ENCODE data around the gene ALAD. TPM values are rescaled to one million over a fixed set of nuclear protein-coding genes. Genes with fewer than 3 reads are reported as not detected.

ALAD gene
- total RNA-seq, 4 donors from 2014 or later: 17.3 to 34.2 (median 17.9) TPM

DNA sequence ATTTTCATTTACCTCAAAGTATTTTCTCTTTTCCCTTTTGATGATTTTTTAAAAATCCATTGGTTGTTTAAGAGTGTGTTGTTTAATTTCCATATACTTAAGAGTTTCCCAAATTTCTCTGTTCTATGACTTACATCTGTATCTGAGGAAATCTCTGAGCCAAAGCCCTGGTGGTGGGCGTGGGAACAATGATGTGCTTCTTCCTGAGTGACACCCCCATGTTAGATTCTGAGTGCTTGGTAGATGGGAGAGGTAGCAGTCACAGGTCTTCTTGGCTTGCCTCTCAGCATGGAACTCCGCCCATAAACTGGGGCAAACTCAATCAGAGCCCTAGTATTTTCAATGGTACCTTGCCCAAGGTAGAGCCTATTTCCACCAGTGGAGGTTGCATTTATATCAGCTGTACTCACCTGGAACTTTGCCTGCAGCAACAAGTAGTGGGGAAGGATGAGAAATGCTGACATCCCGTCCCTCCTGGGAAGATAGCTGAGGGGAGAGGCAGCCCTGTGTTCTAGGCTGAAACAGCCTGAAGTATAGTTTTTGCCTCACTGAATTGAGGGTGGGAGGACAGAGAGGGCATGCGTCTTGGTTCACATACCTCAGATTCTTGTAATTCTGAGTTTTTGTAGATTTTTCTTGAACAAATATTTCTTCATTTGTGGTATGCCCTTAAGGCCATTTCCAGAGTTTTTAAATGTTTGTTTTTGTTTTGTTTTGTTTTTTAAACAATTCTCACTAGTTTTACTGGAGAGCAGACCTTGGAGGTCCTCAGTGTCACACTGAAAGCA, 35.8 kb upstream of the ALAD start:
- ATAC-seq: no peak
- TF ChIP-seq POLR2AphosphoS5 (IDR thresholded peaks at IDR 0.05) (no peak), POLR2A (IDR thresholded peaks at IDR 0.05) (no peak), EP300 (IDR thresholded peaks at IDR 0.05) (no peak)
- TF ChIP-seq, protein P1, sequence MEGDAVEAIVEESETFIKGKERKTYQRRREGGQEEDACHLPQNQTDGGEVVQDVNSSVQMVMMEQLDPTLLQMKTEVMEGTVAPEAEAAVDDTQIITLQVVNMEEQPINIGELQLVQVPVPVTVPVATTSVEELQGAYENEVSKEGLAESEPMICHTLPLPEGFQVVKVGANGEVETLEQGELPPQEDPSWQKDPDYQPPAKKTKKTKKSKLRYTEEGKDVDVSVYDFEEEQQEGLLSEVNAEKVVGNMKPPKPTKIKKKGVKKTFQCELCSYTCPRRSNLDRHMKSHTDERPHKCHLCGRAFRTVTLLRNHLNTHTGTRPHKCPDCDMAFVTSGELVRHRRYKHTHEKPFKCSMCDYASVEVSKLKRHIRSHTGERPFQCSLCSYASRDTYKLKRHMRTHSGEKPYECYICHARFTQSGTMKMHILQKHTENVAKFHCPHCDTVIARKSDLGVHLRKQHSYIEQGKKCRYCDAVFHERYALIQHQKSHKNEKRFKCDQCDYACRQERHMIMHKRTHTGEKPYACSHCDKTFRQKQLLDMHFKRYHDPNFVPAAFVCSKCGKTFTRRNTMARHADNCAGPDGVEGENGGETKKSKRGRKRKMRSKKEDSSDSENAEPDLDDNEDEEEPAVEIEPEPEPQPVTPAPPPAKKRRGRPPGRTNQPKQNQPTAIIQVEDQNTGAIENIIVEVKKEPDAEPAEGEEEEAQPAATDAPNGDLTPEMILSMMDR (IDR thresholded peaks at IDR 0.05): no peak

DNA sequence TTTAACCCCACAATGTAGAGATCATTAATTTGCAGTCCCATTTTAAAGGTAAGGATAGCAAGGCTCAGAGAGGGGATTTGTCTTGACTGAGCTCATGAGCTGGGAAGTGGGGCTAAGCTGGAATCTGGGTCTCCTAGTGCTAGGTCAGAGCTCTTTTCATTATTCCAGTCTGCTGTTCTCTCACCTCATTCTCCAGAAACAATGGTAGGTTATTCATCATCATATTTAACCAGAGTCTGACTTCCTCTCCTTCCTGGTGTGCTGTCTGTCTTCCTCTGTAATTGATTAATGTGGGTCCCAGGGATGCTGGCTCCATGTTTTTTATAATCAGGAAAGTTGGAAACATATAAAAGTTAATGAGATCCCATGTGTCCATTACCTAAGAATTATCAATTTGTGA, 30.1 kb upstream of the ALAD start:
- H3K9me3 ChIP-seq: no peaks in the 10 kb centered on the region
- TF ChIP-seq POLR2AphosphoS5 (IDR thresholded peaks at IDR 0.05): no peak
- TF ChIP-seq, protein P1 (IDR thresholded peaks at IDR 0.05): no peak
- no peak for TF ChIP-seq POLR2A (IDR thresholded peaks at IDR 0.05)
- TF ChIP-seq EP300 (IDR thresholded peaks at IDR 0.05): no peak
- ATAC-seq: no peak
- no peaks in the 10 kb centered on the region for H3K27me3 ChIP-seq
- no peaks in the 10 kb centered on the region for H3K36me3 ChIP-seq
- H3K4me3 ChIP-seq: no peak overlapping the region
- H3K4me1 ChIP-seq: no peaks in the 10 kb centered on the region
- no peak overlapping the region for H3K27ac ChIP-seq

More for the DNA sequence above, 35.8 kb upstream of the ALAD start:
- no peaks in the 10 kb centered on the region for H3K36me3 ChIP-seq
- H3K4me1 ChIP-seq: no peaks in the 10 kb centered on the region
- H3K27me3 ChIP-seq: no peaks in the 10 kb centered on the region
- no peak overlapping the region for H3K4me3 ChIP-seq
- H3K27ac ChIP-seq: no peak overlapping the region
- 66 to 82% methylated on average over 3 to 4 of the region's 4 CpGs for WGBS, 2 donors (ENCODE audit: low coverage in 1 of 2)
- H3K9me3 ChIP-seq: no peaks in the 10 kb centered on the region

DNA sequence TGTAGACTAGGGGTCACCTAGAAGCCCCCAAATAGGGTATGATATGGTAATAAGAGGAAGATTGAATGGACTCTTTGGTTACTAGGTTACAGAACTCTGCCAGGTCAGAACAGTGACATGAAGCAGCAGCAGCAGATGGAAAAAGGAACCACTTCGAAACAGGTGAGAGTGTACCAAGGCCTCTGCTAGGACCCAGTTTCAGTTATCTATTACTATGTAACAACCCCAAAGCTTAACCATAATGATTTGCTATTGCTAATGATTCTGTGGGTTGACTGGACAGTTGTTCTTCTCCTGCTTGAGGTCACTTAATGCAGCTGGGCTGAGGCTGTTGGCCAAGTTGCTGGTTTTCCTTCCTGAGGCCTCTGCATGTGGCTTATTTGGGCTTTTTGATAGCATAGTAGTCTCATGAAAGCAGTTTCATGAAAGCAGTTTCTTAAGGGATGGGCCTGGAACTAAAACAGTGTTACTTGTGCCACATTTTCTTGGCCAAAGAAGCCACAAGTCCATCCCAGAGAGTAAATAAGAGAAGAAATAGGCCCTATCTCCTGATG, 27.1 kb upstream of the ALAD start:
- H3K4me3 ChIP-seq: no peak overlapping the region
- 80 to 100% methylated on average over 1 of the region's 1 CpG for WGBS, 2 donors (ENCODE audit: low coverage in 1 of 2)
- no peaks in the 10 kb centered on the region for H3K27me3 ChIP-seq
- H3K4me1 ChIP-seq: no peaks in the 10 kb centered on the region
- TF ChIP-seq POLR2A (IDR thresholded peaks at IDR 0.05) (no peak), EP300 (IDR thresholded peaks at IDR 0.05) (no peak)
- TF ChIP-seq, protein P1 (IDR thresholded peaks at IDR 0.05): no peak
- H3K27ac ChIP-seq: no peak overlapping the region
- no peaks in the 10 kb centered on the region for H3K36me3 ChIP-seq
- no peaks in the 10 kb centered on the region for H3K9me3 ChIP-seq
- ATAC-seq: no peak

DNA sequence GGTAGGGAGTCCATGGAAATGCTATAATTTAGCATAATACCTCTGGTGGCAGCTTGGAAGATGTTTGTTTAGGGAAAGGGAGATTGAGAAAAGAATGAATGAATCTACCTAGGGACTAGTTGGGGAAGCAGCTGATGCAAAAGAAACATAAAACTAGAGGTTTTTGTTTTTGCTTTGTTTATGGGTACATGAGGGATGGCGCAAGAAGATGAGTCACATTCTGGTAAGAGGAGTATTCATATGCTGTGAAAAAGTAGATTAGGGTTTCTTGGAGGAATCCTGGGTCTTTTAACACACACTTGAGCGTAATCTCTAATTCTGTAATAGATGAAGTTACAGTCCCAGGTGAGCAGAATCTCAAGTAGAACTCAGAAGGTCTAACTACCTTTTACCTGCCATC, 26.5 kb upstream of the ALAD start:
- Histone ChIP-seq H3K36me3 (no peaks in the 10 kb centered on the region), H3K27me3 (no peaks in the 10 kb centered on the region), H3K4me3 (no peak overlapping the region), H3K9me3 (no peaks in the 10 kb centered on the region), H3K27ac (no peak overlapping the region), H3K4me1 (no peaks in the 10 kb centered on the region)
- no peak for ATAC-seq
- WGBS, 2 donors (ENCODE audit: low coverage in 1 of 2): 100% methylated on average over 2 of the region's 2 CpGs
- TF ChIP-seq, protein P1 (IDR thresholded peaks at IDR 0.05): no peak
- TF ChIP-seq POLR2A (IDR thresholded peaks at IDR 0.05): no peak
- no peak for TF ChIP-seq EP300 (IDR thresholded peaks at IDR 0.05)
- TF ChIP-seq POLR2AphosphoS5 (IDR thresholded peaks at IDR 0.05): no peak

DNA sequence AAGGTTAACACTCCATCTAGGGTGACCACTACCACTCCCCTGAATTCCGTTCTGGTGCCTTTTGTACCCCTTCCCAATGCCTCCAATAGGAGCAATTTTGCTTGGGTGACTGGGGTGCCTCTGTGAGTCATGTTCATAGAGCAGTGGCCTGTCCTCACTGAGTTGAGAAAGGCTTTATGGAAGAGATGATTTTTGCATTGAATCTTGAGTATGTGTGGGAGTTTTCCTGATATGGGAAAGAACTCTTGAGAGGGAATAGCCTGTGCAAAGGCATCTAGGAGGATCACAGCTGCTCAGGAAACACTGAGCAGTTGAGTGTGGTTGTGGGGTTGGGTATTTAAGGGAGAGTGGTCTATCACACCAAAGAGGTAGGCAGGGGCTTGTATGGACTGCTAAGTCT, 25.6 kb upstream of the ALAD start:
- WGBS, 2 donors (ENCODE audit: low coverage in 1 of 2): no CpG with 5 or more reads among the region's 1 CpG
- no peaks in the 10 kb centered on the region for H3K9me3 ChIP-seq
- no peak overlapping the region for H3K4me3 ChIP-seq
- H3K36me3 ChIP-seq: no peaks in the 10 kb centered on the region
- no peak for ATAC-seq
- H3K27me3 ChIP-seq: no peaks in the 10 kb centered on the region
- no peak for TF ChIP-seq EP300 (IDR thresholded peaks at IDR 0.05)
- no peak for TF ChIP-seq POLR2A (IDR thresholded peaks at IDR 0.05)
- no peaks in the 10 kb centered on the region for H3K4me1 ChIP-seq
- H3K27ac ChIP-seq: no peak overlapping the region

Data from gastroesophageal sphincter (tissue), 4 donors.